A549 treated with RU486 at 1 μM for 4 hours (cell line): ENCODE measurements around the gene GPALPP1. TPM values are rescaled to one million over a fixed set of nuclear protein-coding genes. Genes with fewer than 3 reads are reported as not detected.

Experiments used
- total RNA-seq: library from RNA; stranded (reverse); fragments of 200-300 nt; extraction: Qiagen RNA extraction; gene quantifications from 5 replicates; pipeline ENCODE4 v1.2.3, GENCODE V29; 2022; ENCODE audit warnings: low read depth

The GPALPP1 gene, protein sequence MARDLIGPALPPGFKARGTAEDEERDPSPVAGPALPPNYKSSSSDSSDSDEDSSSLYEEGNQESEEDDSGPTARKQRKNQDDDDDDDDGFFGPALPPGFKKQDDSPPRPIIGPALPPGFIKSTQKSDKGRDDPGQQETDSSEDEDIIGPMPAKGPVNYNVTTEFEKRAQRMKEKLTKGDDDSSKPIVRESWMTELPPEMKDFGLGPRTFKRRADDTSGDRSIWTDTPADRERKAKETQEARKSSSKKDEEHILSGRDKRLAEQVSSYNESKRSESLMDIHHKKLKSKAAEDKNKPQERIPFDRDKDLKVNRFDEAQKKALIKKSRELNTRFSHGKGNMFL
- 8.1 to 16.4 TPM (median 10.8 TPM) in 5 replicates for total RNA-seq

DNA sequence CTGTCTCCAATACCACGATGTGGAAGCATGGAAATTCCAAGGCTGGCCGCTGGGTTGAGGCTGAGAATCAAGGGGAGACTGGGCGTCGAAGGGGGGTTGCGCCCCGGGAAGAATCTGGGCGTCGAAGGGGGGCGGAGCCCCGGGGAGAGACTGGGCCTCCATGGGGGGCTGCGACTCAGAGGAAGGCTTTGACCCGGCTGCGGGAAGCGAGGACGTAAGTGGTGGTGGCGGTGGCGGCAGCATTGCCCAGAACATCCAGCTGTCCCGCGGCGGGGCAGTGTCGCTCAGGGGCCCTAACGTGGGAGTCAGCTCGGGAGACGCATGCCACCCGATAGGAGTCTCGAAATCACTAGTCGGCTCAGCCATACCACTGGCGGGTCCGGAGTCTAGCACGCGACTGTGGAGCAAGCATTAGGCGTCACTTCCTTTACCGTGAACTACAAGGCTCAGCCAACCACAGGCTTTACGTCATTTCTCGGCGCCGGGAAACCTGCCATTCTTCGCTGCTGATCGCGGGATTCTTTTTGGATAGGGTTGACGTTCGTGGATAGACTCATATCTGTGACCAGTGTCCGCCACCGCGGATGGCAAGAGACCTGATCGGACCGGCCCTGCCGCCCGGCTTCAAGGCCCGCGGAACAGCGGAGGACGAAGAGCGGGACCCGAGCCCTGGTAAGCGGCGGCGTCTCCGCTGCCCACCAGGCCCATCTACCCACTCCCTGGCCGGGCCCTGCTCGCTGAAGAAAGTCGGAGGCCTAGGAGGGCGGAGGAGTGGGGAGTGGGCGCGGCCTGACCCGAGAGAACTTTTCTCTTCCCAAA is at the start of gene GPALPP1, which contains the start of gene NUFIP1:
Gene GPALPP1 (plus strand): TSS at position 468 of the 819 bp plus-strand sequence. CDS start 117 bp downstream, at position 585.
Gene NUFIP1 (minus strand): TSS at position 401 of the 819 bp plus-strand sequence. CDS start 35 bp downstream, at position 366.

Other genes starting within 250 kb of the GPALPP1 start
- 4.5 to 7.2 TPM (median 6.7 TPM) in 5 replicates for gene NUFIP1, start 67 bp upstream of the GPALPP1 start, total RNA-seq
- gene GTF2F2, start 131.0 kb downstream of the GPALPP1 start, total RNA-seq, result 16.3 to 23.3 TPM (median 20.8 TPM) in 5 replicates
- not detected in 5 replicates for gene KCTD4, start 211.5 kb downstream of the GPALPP1 start, total RNA-seq